Heart left ventricle (tissue), 16 donors: ENCODE data around the gene AOC1. TPM values are rescaled to one million over a fixed set of nuclear protein-coding genes. Genes with fewer than 3 reads are reported as not detected.

Experiments used
- ATAC-seq, 4 donors: fragments of 200-7000 bp; cut with Tn5 transposase; one replicate each; pipeline ENCODE4 v1.9.1; 2020 to 2022; ENCODE audit warnings: moderate library complexity in 4 of 4, mild to moderate bottlenecking in 3 of 4, moderate number of reproducible peaks in 1 of 4
- DNase-seq, 5 donors: peaks; one replicate each; pipeline ENCODE4 v3.0.0-alpha.2; 2020
- H3K27ac ChIP-seq, 12 donors: fragments of 200-600 bp; sonication (generic) in 4 of 12; one replicate each; pipeline versions ENCODE4 v1.5.0 to v1.8.0; 2016 to 2022; ENCODE audit warnings: mild to moderate bottlenecking in 2 of 12
- H3K27me3 ChIP-seq, 9 donors: fragments of 200-600 bp; sonication (generic) in 2 of 9; one replicate each; pipeline versions ENCODE4 v1.5.1 to v1.8.0; 2016 to 2022; ENCODE audit warnings: mild to moderate bottlenecking in 3 of 9
- H3K36me3 ChIP-seq, 9 donors: fragments of 200-600 bp; sonication (generic) in 2 of 9; one replicate each; pipeline versions ENCODE4 v1.5.0 to v1.8.0; 2018 to 2022; ENCODE audit warnings: mild to moderate bottlenecking in 2 of 9
- H3K4me1 ChIP-seq, 12 donors: fragments of 200-600 bp; sonication (generic) in 4 of 12; one replicate each; pipeline versions ENCODE4 v1.5.0 to v1.8.0; 2016 to 2022; ENCODE audit warnings: mild to moderate bottlenecking in 3 of 12
- H3K4me3 ChIP-seq, 12 donors: fragments of 200-600 bp; sonication (generic) in 4 of 12; one replicate each; pipeline versions ENCODE4 v1.5.0 to v1.8.0; 2017 to 2022; ENCODE audit warnings: mild to moderate bottlenecking in 9 of 12, moderate library complexity in 4 of 12
- H3K9me3 ChIP-seq, 12 donors: fragments of 200-600 bp; sonication (generic) in 4 of 12; one replicate each; pipeline versions ENCODE4 v1.5.0 to v1.8.0; 2016 to 2022; ENCODE audit warnings: mild to moderate bottlenecking in 1 of 12
- POLR2A ChIP-seq, 2 donors: fragments of 450-650 bp; IDR thresholded peaks; one replicate each; pipeline ENCODE4 v1.6.1; 2017; ENCODE audit warnings: antibody characterized with exemption in 2 of 2, mild to moderate bottlenecking in 2 of 2, moderate library complexity in 2 of 2
- WGBS, 4 donors: extraction: QIAGEN DNeasy Blood & Tissue Kit in 2 of 4; methylation state at CpG; one replicate each; pipeline versions ENCODE4 v1.1.5 to v1.1.7; 2013 to 2018; 5-methylcytosine and 5-hydroxymethylcytosine counted together
- intact Hi-C, 10 donors: fragments of 100-400 bp; cut with DNase I; formaldehyde crosslinking; loops; one replicate each; pipeline versions ENCODE4 v1.11.1 to v1.14.2; 2022
- polyA plus RNA-seq, 2 donors: library from polyadenylated mRNA; stranded (reverse); fragments of 200-250 nt; gene quantifications; one replicate each; pipeline ENCODE4 v1.2.3, GENCODE V29; 2013
- total RNA-seq, 9 donors: library from RNA; depleted of rRNA in 2 of 9; stranded (reverse); fragments of >200 nt in 2 of 9; fragmentation: NEBNext Ultra II Directional in 3 of 9; extraction: Animal tissue kit (Norgen Biotek cat#: 25700) in 3 of 9; gene quantifications; one replicate each; pipeline versions ENCODE4 v1.1.0 to v1.2.4, GENCODE V29; 2016 to 2023
- TF ChIP-seq, protein P1 (sequence below), 12 donors: fragments of 200-600 bp; sonication (generic) in 4 of 12; IDR thresholded peaks; one replicate each; pipeline versions ENCODE4 v1.5.0 to v1.8.0; 2018 to 2022; ENCODE audit warnings: antibody characterized with exemption in 12 of 12, mild to moderate bottlenecking in 5 of 12
- donor health status: ischemic (EF 13 %, LVEDD 7.1; RV severe dilation, severe dysfunction).
- donor health status: healthy with polysubstance abuse.
- donor health status: DM: no; HTN: yes; CAD: no.
- donor health status: DM: no; HTN: no; CAD: no.
- donor health status: ischemic (EF 25% LVEDD 6.9; RV normal size, moderate dysfunction).
- donor health status: ischemic (EF 25% LVEDD 5.7; RV mildly dilated, moderate dysfunction).
- donor health status: healthy.
- donor health status: DM: yes; HTN: yes; CAD: no.
- donor health status: ischemic (EF 35%, LVEDD 5.7; RV mildly dilated, moderate dysfunction).
- donor health status: nonischemic (EF 11% LVEDD 7.7; RV severe dilation, severe dysfunction).
- donor health status: DM: yes; HTN: yes; CAD: no.
- donor health status: PGD.
- donor health status: ischemic (EF 29% LVEDD 5.4; RV normal size, mild dysfunction).
- donor health status: nonischemic (EF 23%, LVEDD 6.1; RV moderate dilation, normal function).

The AOC1 gene
- total and polyA plus RNA-seq, 11 donors = 0.06 to 0.94 (median 0.68) TPM; not detected in 5

DNA sequence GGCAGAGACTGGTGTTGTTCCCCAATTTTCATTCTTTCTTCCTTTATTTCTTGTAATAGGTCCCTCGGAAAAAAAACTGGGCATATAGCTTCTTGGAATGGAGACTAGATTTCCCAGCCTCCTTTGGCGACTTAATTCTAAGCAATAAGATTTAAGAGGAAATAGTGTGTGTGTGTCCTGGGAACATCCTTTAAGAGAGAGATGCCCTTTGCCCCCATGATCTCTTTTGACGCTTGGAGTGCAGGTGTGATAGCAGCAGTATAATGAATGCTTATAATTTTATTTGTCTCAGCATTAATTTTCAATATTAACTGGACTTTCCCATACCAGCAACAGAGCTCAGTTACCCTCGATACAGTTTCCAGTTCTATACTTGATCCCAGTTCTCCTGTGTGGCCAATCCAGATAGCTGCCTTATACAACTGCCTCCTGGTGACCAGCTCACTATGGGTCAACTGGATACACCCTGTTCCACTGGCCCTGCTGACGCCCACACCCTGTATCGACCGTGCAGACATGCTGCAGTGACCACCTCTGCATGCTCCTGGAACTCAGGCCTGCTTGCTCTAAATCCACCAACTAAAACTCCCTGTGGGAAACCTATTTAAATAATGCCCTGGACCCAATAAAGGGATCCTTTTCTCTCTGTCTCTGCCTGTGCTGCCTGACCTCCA, 37.9 kb upstream of the AOC1 start:
- Histone ChIP-seq H3K4me1 (no peaks in the 10 kb centered on the region), H3K4me3 (no peak overlapping the region), H3K27me3 (no peaks in the 10 kb centered on the region), H3K9me3 (peaks cover 0 to 22% (median 9%) of the 10 kb centered on the region in 12 donors), H3K36me3 (no peaks in the 10 kb centered on the region), H3K27ac (no peak overlapping the region)
- ATAC-seq (no peak), DNase-seq (no peak)
- TF ChIP-seq, protein P1, sequence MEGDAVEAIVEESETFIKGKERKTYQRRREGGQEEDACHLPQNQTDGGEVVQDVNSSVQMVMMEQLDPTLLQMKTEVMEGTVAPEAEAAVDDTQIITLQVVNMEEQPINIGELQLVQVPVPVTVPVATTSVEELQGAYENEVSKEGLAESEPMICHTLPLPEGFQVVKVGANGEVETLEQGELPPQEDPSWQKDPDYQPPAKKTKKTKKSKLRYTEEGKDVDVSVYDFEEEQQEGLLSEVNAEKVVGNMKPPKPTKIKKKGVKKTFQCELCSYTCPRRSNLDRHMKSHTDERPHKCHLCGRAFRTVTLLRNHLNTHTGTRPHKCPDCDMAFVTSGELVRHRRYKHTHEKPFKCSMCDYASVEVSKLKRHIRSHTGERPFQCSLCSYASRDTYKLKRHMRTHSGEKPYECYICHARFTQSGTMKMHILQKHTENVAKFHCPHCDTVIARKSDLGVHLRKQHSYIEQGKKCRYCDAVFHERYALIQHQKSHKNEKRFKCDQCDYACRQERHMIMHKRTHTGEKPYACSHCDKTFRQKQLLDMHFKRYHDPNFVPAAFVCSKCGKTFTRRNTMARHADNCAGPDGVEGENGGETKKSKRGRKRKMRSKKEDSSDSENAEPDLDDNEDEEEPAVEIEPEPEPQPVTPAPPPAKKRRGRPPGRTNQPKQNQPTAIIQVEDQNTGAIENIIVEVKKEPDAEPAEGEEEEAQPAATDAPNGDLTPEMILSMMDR (IDR thresholded peaks at IDR 0.05) = no peak
- no peak for TF ChIP-seq POLR2A (IDR thresholded peaks at IDR 0.05)
- 73 to 84% (median 80%) methylated on average over 7 of the region's 7 CpGs for WGBS, 4 donors
- intact Hi-C loops = no loop called here

DNA sequence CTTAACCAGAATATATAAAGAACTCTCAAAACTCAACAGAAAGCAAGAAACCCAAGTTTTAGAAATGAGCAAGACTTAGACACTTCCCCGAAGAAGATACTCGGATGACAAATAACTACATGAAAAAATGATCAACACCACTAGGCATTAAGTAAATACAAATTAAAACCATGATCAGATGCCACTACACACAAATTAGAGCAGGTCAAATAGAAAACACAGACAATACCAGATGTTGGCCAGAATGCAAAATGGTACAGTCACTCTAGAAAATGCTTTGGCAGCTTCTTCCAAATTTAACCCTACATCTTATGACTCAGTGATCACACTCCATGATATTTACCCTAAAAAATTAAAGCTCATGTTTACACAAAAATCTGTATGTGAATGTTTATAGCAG, 33.3 kb upstream of the AOC1 start:
- Histone ChIP-seq H3K9me3 (peaks cover 0 to 28% (median 10%) of the 10 kb centered on the region in 12 donors), H3K4me3 (no peak overlapping the region), H3K4me1 (peaks cover 0 to 17% (median 7%) of the 10 kb centered on the region in 12 donors), H3K27ac (no peak overlapping the region), H3K36me3 (no peaks in the 10 kb centered on the region), H3K27me3 (no peaks in the 10 kb centered on the region)
- ATAC-seq (no peak), DNase-seq (no peak)
- TF ChIP-seq, protein P1 (IDR thresholded peaks at IDR 0.05) = no peak
- no peak for TF ChIP-seq POLR2A (IDR thresholded peaks at IDR 0.05)
- intact Hi-C loops = no loop called here
- 92 to 98% (median 96%) methylated on average over 2 of the region's 2 CpGs for WGBS, 4 donors

DNA sequence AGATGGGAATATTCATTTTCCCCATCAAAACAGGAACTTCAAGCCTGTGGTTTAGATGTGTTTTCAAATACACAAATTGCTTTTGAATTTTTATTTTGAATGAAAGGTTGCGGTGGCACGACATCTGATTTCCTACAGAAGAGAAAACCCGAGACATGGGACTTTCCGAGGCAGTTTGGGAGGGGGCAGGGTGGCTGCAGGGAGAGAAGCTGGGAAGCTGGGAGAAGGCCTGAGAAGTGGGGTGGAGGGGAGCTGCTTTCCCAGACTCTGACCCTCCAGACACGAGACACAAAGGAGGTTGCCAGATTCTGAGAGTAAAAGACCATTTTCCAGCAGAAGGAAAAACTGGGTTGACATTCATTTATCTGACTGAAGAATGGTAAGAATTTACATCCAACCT, 32.2 kb upstream of the AOC1 start:
- H3K27ac ChIP-seq = peak overlapping the region in 5 of 12 donors; percentile 2 to 66 (median 41)
- intact Hi-C loops = no loop called here
- H3K9me3 ChIP-seq = peaks cover 0 to 28% (median 10%) of the 10 kb centered on the region in 12 donors
- H3K27me3 ChIP-seq = no peaks in the 10 kb centered on the region
- TF ChIP-seq, protein P1 (IDR thresholded peaks at IDR 0.05) = no peak
- no peak for TF ChIP-seq POLR2A (IDR thresholded peaks at IDR 0.05)
- H3K36me3 ChIP-seq = no peaks in the 10 kb centered on the region
- WGBS, 4 donors = 31 to 51% (median 37%) methylated on average over 5 of the region's 5 CpGs
- no peak for DNase-seq
- no peak for ATAC-seq
- no peak overlapping the region for H3K4me3 ChIP-seq
- H3K4me1 ChIP-seq = peaks cover 0 to 19% (median 7%) of the 10 kb centered on the region in 12 donors

DNA sequence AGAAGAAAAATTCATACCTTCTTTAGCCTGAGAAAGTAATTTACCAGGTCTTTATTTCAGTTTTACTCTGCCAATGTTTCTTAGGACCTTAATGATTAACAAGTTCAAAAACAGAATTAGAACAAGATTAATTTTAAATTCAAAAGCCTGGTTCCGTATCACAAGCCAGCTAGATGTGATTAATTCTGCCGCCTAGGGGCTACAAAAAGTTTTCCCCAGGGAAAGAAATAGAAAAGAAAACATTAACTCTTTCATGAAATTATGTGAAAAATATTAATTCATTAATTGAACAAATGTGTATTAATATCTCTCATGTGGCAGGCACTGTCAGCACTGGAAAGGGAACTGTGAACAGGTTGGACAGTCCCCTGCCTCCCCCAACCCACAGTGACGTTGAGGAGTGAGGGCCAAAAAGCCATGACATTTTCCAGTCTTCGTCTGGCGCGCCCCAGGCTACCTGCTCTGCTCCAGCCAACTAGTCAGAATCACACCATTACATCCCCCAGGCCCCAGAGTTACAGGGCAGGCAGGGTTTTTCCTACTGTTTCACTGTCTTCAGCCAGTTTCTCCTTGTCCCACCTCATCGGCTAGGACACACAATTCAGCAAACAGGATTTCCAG, 31.6 kb upstream of the AOC1 start:
- intact Hi-C loops = no loop called here
- 29 to 60% (median 49%) methylated on average over 7 of the region's 7 CpGs for WGBS, 4 donors
- H3K27ac ChIP-seq = peak overlapping the region in 5 of 12 donors; percentile 2 to 66 (median 41)

More for the DNA sequence above, 31.6 kb upstream of the AOC1 start:
- DNase-seq (peak in 1 of 5 donors; percentile 40), ATAC-seq (peak in 1 of 4 donors; percentile 38)
- H3K9me3 ChIP-seq = peaks cover 0 to 24% (median 9%) of the 10 kb centered on the region in 12 donors
- peaks cover 0 to 22% (median 7%) of the 10 kb centered on the region in 12 donors for H3K4me1 ChIP-seq
- H3K4me3 ChIP-seq = no peak overlapping the region
- no peaks in the 10 kb centered on the region for H3K27me3 ChIP-seq
- H3K36me3 ChIP-seq = no peaks in the 10 kb centered on the region
- TF ChIP-seq, protein P1 (IDR thresholded peaks at IDR 0.05) = peak in 3 of 12 donors; percentile 10 to 29 (median 21)
- no peak for TF ChIP-seq POLR2A (IDR thresholded peaks at IDR 0.05)
